Small intestine (tissue), 7 donors: ENCODE data around the gene PLXDC2. TPM values are rescaled to one million over a fixed set of nuclear protein-coding genes. Genes with fewer than 3 reads are reported as not detected.
A peak's percentile ranks its signal among the peaks of the same experiment; 100 is the strongest.

Experiments used
- DNase-seq, 2 donors: peaks; one replicate each; pipeline versions ENCODE4 v3.0.0 to v3.0.0-alpha.2; 2013
- FAIRE-seq: peaks from 2 replicates; lab custom pipeline; 2012; peaks lifted over from hg19 to GRCh38; lab: Jason Lieb, UNC
- H3K27ac ChIP-seq, 3 donors: one replicate each; pipeline ENCODE4 v1.5.1; 2013; ENCODE audit warnings: low read length in 2 of 3, mild to moderate bottlenecking in 2 of 3, control low read depth in 1 of 3, inconsistent platforms in 1 of 3, low read depth in 1 of 3, moderate library complexity in 1 of 3
- H3K27me3 ChIP-seq, 3 donors: one replicate each; pipeline ENCODE4 v1.6.1; 2013; ENCODE audit warnings: low read length in 3 of 3, inconsistent platforms in 1 of 3; ENCODE audit not compliant: control insufficient read depth in 3 of 3, insufficient read depth in 3 of 3
- H3K36me3 ChIP-seq, 3 donors: one replicate each; pipeline ENCODE4 v1.6.1; 2013; ENCODE audit warnings: low read length in 3 of 3, inconsistent platforms in 1 of 3, low read depth in 1 of 3, mild to moderate bottlenecking in 1 of 3, moderate library complexity in 1 of 3; ENCODE audit not compliant: control insufficient read depth in 3 of 3, insufficient read depth in 2 of 3
- H3K4me1 ChIP-seq, 3 donors: one replicate each; pipeline ENCODE4 v1.6.1; 2013; ENCODE audit warnings: low read length in 2 of 3, inconsistent platforms in 1 of 3, low read depth in 1 of 3, mild to moderate bottlenecking in 1 of 3, moderate library complexity in 1 of 3; ENCODE audit not compliant: control insufficient read depth in 3 of 3, insufficient read depth in 2 of 3
- H3K4me3 ChIP-seq, 3 donors: one replicate each; pipeline ENCODE4 v1.5.1; 2013; ENCODE audit warnings: low read length in 3 of 3, control low read depth in 1 of 3, inconsistent platforms in 1 of 3, low read depth in 1 of 3, mild to moderate bottlenecking in 1 of 3, moderate library complexity in 1 of 3
- H3K9me3 ChIP-seq, 2 donors: one replicate each; pipeline ENCODE4 v1.6.1; 2013; ENCODE audit warnings: low read depth in 1 of 2, low read length in 1 of 2; ENCODE audit not compliant: control insufficient read depth in 2 of 2, insufficient read depth in 1 of 2
- WGBS, 3 donors: extraction: QIAGEN DNeasy Blood & Tissue Kit; methylation state at CpG; one replicate each; pipeline ENCODE4 v1.1.7; 2013; 5-methylcytosine and 5-hydroxymethylcytosine counted together
- polyA plus RNA-seq, 4 donors: library from polyadenylated mRNA; stranded (reverse) in 3 of 4; unstranded in 1 of 4; fragments of 200-250 nt in 3 of 4; fragments of 120-200 nt in 1 of 4; gene quantifications; one replicate each; pipeline versions ENCODE4 v1.2.1 to v1.2.3, GENCODE V29; 2013
- donor health status: healthy with polysubstance abuse.
- donor health status: control.
- donor health status: control.
- donor health status: Bipolar disorder and iron deficiency.
- donor health status: healthy.

PLXDC2 gene
- polyA plus RNA-seq, 4 donors, result 0.81 to 18.3 (median 3.4) TPM

GRCh38 chr10:19895500-19895899 is 79.3 kb downstream of the PLXDC2 start:
- no peaks in the 10 kb centered on the region for H3K9me3 ChIP-seq
- FAIRE-seq, result no peak
- WGBS, 3 donors, result 84 to 87% (median 86%) methylated on average over 3 of the region's 3 CpGs

GRCh38 chr10:19902456-19902855 is 86.2 kb downstream of the PLXDC2 start:
- Histone ChIP-seq H3K27ac (no peak overlapping the region), H3K36me3 (no peaks in the 10 kb centered on the region), H3K9me3 (no peaks in the 10 kb centered on the region), H3K4me3 (no peak overlapping the region), H3K4me1 (no peaks in the 10 kb centered on the region), H3K27me3 (no peaks in the 10 kb centered on the region)
- DNase-seq (no peak), FAIRE-seq (peak; percentile 55)
- 56 to 62% (median 58%) methylated on average over 2 of the region's 2 CpGs for WGBS, 3 donors

More at GRCh38 chr10:19895500-19895899, 79.3 kb downstream of the PLXDC2 start:
- Histone ChIP-seq H3K27ac (no peak overlapping the region), H3K27me3 (no peaks in the 10 kb centered on the region), H3K4me3 (no peak overlapping the region), H3K36me3 (no peaks in the 10 kb centered on the region), H3K4me1 (peaks cover 0 to 5% (median 3%) of the 10 kb centered on the region in 3 donors)
- DNase-seq, result no peak

- no peak for DNase-seq
- no peak overlapping the region for H3K4me3 ChIP-seq
- 58 to 69% (median 63%) methylated on average over 1 of the region's 1 CpG for WGBS, 3 donors
These were observed 88.0 kb downstream of the PLXDC2 start for GRCh38 chr10:19904202-19904661.

GRCh38 chr10:19906108-19906791 is 90.0 kb downstream of the PLXDC2 start:
- H3K27me3 ChIP-seq, result no peaks in the 10 kb centered on the region
- peaks cover 0 to 2% (median 0%) of the 10 kb centered on the region in 3 donors for H3K36me3 ChIP-seq
- no peaks in the 10 kb centered on the region for H3K9me3 ChIP-seq
- no peaks in the 10 kb centered on the region for H3K4me1 ChIP-seq
- FAIRE-seq (no peak), DNase-seq (no peak)
- no peak overlapping the region for H3K27ac ChIP-seq
- no peak overlapping the region for H3K4me3 ChIP-seq
- 85 to 94% (median 91%) methylated on average over 5 of the region's 5 CpGs for WGBS, 3 donors

More at GRCh38 chr10:19904202-19904661, 88.0 kb downstream of the PLXDC2 start:
- no peaks in the 10 kb centered on the region for H3K9me3 ChIP-seq
- FAIRE-seq, result no peak
- no peak overlapping the region for H3K27ac ChIP-seq
- H3K36me3 ChIP-seq, result no peaks in the 10 kb centered on the region
- no peaks in the 10 kb centered on the region for H3K4me1 ChIP-seq
- no peaks in the 10 kb centered on the region for H3K27me3 ChIP-seq

GRCh38 chr10:19908991-19909696 is 92.9 kb downstream of the PLXDC2 start:
- DNase-seq (no peak), FAIRE-seq (no peak)
- Histone ChIP-seq H3K27me3 (no peaks in the 10 kb centered on the region), H3K4me3 (no peak overlapping the region), H3K36me3 (peaks cover 0 to 2% (median 0%) of the 10 kb centered on the region in 3 donors), H3K4me1 (no peaks in the 10 kb centered on the region), H3K9me3 (no peaks in the 10 kb centered on the region), H3K27ac (no peak overlapping the region)
- 39 to 46% (median 42%) methylated on average over 3 of the region's 3 CpGs for WGBS, 3 donors

- WGBS, 3 donors, result 66 to 90% (median 71%) methylated on average over 2 of the region's 2 CpGs
- no peaks in the 10 kb centered on the region for H3K9me3 ChIP-seq
- no peak overlapping the region for H3K4me3 ChIP-seq
- no peak overlapping the region for H3K27ac ChIP-seq
- no peaks in the 10 kb centered on the region for H3K27me3 ChIP-seq
- H3K4me1 ChIP-seq, result peaks cover 0 to 4% (median 3%) of the 10 kb centered on the region in 3 donors
- peaks cover 0 to 4% (median 0%) of the 10 kb centered on the region in 3 donors for H3K36me3 ChIP-seq
- no peak for DNase-seq
- no peak for FAIRE-seq
These were observed 95.7 kb downstream of the PLXDC2 start for GRCh38 chr10:19911886-19912285.

- no peak overlapping the region for H3K4me3 ChIP-seq
- H3K36me3 ChIP-seq, result peaks cover 0 to 4% (median 0%) of the 10 kb centered on the region in 3 donors
- no peak overlapping the region for H3K27ac ChIP-seq
- H3K27me3 ChIP-seq, result no peaks in the 10 kb centered on the region
- no peak for DNase-seq
- H3K4me1 ChIP-seq, result peaks cover 2 to 16% (median 6%) of the 10 kb centered on the region in 3 donors
- no peaks in the 10 kb centered on the region for H3K9me3 ChIP-seq
- FAIRE-seq, result no peak
These were observed 97.8 kb downstream of the PLXDC2 start for GRCh38 chr10:19913987-19914386.

- no peaks in the 10 kb centered on the region for H3K27me3 ChIP-seq
- FAIRE-seq, result no peak
- H3K27ac ChIP-seq, result no peak overlapping the region
- no peaks in the 10 kb centered on the region for H3K9me3 ChIP-seq
- H3K4me1 ChIP-seq, result peaks cover 2 to 20% (median 6%) of the 10 kb centered on the region in 3 donors
- DNase-seq, result no peak
- H3K36me3 ChIP-seq, result peaks cover 0 to 4% (median 0%) of the 10 kb centered on the region in 3 donors
- H3K4me3 ChIP-seq, result no peak overlapping the region
These were observed 98.9 kb downstream of the PLXDC2 start for GRCh38 chr10:19915125-19915524.
